Measurements from ENCODE around the gene TNFRSF8.

- no peak for TF ChIP-seq CTCF (optimal IDR thresholded peaks at IDR 0.05 in 1 of 3, IDR thresholded peaks at IDR 0.05 in 1 of 3, conservative IDR thresholded peaks at IDR 0.05 in 1 of 3; ENCODE audit: extremely low read depth in 1 of 3, insufficient read depth in 2 of 3, low read length in 3 of 3)
- TF ChIP-seq EZH2 (IDR thresholded peaks at IDR 0.05; ENCODE audit: low read length): no peak
These were observed 123.5 kb downstream of the TNFRSF8 start for GRCh38 chr1:12186679-12186985.

Measured in keratinocyte (primary cell).